Measurements from ENCODE around the gene LTK.

GRCh38 chr15:41511899-41512369, 1.7 kb downstream of the LTK start:
- TF ChIP-seq CTCF (conservative IDR thresholded peaks at IDR 0.05; ENCODE audit: low read depth, low read length): no peak
- no peak for TF ChIP-seq EZH2 (IDR thresholded peaks at IDR 0.05; ENCODE audit: low read length, unreplicated experiment)
- TF ChIP-seq EZH2phosphoT487 (IDR thresholded peaks at IDR 0.05; ENCODE audit: borderline replicate concordance, low read length): no peak

All from PC-3 (cell line).